ENCODE measurements around the gene SLC7A5. TPM values are rescaled to one million over a fixed set of nuclear protein-coding genes. Genes with fewer than 3 reads are reported as not detected.
"Not testable (repeated sequence)": the region's sequence is repeated elsewhere in the genome, so short reads cannot be mapped to it uniquely, and the experiment has no call there.

SLC7A5 gene
- total RNA-seq, 1 experiment from 2014 or later = 24.5 TPM

DNA sequence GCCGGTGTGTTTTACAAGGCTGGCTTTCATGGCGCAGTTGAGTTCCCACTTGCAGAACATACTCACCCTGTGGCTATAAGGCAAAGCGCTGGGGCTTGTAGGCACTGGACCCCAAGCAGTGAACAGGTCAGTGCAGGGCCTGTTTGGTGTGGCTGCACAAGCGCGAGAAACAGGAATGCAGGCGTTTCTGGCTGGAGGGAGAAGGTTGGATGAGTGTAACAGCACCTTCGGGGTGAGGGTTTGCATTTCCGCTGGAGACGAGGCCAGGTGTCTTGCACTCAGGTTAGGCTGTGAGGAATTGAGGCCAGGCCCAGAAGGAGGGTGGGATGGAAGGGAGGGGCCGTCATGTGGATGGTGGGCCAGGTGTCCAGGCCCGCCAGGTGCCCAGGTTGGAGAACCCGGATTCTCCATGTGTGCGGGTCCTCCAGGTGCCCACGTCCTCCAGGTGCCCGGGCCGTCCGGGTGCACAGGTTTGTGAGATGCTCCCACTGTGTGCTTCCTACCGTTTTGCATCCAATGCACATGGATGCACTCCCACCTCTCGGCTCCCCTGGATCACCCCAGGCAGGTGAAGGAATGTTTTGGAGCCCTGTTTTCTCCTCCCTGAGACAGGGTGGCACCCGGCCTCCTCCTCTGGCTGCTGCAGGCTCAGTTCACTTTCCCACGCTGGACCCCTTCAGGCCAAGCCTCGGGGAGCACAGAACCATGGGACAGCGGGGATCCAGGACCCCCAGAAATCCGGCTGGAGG lies 46.0 kb downstream of the SLC7A5 start:
- DNase-seq (ENCODE audit: low read depth) = no peak

DNA sequence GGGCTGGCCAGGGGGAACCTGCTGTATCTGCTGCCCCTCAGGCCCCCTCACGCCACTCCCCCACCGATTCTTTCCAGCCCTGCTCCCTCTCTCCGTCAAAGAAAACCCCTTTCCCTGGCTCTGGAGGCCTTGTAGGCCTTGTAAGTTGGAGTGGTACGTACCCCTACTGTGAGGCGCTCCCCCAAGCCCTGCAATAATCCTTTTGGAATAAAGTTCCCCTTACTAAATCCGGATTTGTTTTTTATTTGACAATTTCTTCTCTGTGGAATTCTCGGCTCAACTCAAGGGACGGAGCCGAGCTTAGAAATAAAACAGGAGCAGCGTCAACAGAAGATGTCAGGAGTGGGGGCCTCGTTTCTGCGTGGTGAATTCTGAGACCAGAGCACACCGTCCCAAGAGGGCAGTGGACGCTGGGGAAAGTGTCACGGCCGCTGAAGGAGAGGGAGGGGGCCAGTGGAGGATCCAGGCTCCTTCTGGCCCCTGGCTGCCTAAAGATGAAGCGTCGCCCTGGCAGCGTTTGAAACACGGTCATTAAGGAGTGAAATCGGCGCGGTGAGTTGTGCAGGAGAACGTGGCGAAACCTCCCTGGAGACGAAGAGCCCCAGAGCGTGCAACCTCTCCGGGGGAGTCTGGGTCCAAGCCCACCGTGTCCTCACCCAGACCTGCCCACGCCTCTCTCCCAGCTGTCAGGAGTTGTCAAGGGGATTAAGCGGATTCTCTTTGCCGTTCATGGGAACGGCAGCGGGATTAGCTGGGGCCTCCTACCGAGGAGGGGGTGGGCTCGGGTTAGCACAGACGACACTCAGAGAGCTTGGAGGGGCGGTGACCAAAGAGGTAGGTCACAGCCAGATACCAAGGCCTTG lies 47.0 kb downstream of the SLC7A5 start:
- no peak for DNase-seq (ENCODE audit: low read depth)

DNA sequence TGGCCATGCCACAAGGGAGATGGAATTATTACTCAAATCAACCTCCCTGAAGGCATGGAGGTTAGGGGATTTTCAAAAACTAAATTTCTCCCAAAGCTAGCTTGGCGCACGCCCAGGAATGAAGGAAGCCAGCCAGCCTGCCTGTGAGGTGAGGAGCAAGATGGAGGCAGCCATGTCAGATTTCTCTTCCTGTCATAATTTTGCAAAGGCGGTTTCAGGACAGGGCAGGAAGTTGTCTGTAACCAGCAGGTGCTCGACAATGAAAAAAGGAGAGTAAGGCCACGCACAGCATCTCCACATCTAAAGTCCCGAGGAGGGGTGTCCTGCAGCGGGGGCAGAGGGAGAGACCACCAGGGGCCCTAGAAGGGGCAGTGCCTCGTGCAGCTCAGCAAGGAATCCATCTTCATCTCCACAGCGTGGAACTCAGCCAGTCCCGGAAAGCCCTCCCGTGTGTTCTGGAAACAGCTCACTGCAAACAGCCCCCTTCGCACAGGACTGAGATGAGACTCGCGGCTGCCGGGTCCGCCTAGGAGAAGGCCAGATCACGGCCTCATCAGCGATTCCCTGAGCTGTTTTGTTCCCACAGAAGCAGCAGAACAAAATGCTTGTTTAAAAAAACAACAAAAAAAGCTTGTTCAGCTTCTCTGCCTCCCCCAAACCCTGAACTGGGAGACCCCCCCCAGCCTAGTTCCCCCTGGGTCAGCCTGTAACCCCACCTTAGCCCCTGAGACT lies 47.8 kb downstream of the SLC7A5 start:
- DNase-seq (ENCODE audit: low read depth) = no peak

DNA sequence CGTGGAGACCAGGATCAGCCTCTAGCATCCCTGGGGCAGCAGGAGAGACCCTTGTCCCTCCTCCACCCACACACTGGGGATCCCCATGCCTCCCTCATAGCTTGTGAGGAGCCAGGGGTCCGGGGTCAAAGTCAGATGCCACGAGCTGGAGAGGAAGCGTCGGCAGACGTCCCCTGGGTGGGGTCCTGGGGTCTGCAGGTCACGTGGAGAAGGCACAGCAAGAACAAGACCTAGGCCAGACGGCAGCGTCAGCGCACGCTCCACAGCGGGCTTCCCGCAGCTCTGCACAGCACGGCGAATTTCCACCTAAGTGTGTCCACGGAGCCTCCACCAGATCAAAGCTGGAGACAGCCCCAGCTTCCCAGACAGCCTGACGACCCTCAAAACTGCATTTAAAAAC lies 49.3 kb downstream of the SLC7A5 start:
- no peak for DNase-seq (ENCODE audit: low read depth)

DNA sequence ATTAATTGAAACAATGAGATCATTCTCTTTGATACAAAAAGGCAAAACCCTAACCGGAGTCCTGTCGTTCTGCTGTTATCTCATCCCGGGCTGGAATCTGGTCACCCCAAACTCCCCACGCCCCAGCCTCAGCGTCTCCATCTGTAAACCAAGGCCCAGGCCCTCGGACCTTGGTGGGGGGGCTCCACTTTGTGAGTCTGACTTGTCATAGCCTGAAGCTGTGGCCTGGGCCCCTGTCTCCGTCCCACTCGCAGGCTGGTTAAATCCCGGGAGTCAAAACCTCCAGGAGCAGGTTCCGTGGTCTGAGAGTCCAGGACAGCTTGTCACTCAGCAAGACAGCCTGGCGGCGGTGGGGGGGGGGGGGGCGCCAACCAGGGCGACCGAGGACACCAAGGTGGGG lies 50.0 kb downstream of the SLC7A5 start:
- DNase-seq (ENCODE audit: low read depth) = no peak

DNA sequence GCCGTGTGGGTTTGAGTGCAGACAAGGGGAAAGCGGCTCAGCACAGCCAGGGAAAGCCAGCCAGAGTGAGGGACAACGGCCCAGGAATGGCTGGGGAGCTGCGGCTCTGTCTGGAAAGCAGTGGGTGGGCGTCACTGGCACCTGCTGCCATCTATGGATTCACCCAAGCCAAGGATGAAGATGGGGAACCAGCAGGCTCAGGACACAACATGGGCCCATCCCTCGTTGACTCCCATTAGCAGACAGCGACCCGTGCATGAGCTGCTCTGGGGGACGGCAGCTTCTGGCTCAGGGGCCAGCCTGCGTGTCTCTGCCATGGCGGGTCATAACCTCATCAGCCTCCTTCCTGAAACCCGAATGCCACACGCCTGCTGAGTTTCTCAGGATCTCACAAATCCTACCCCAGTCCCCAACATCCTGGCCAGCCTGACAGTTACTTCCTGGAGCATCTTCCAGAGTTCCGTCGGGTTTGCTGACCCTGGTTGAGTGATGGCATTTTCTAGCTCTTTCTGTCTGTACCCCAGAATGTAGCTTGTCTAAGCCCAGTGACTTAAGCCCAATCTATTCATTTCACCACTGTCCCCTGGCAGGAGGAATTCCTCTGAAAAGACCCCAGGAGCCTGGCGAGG lies 50.7 kb downstream of the SLC7A5 start:
- DNase-seq (ENCODE audit: low read depth) = no peak

DNA sequence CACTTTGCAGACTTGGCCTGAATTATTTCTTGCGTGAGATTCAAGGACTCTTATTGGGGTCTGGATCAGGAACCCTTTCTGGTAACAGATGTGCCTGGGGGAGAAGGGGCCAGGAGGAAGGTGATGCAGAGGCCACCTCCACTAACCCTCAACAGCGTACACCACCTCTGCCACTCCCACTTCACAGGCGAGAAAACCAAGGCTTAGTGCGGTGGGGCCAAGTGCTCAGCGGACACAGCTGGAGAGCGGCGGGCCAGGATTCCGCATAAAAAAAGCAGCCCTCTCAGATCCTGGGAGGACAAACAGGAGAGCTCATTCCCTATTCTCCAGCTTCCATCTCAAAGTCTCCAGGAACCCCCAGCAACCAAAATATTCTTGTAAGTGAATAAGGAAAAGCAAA lies 51.4 kb downstream of the SLC7A5 start:
- DNase-seq (ENCODE audit: low read depth) = no peak

DNA sequence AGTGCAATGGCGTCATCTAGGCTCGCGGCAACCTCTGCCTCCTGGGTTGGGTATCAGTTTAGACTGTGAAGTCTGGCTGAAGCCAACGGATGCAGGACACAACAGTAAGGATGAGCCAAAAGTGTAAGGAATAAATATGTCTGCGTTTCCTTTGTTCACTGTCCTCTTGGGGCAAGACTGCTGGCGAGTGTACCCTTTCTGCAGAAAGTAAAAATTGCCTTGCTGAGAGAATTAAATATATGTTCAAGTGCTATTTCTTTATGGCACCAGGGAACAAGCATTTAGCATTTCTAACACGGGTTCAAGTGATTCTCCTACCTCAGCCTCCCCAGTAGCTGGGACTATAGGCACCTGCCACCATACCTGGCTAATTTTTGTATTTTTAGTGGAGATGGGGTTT lies 51.9 kb downstream of the SLC7A5 start:
- DNase-seq (ENCODE audit: low read depth) = not testable (repeated sequence)

DNA sequence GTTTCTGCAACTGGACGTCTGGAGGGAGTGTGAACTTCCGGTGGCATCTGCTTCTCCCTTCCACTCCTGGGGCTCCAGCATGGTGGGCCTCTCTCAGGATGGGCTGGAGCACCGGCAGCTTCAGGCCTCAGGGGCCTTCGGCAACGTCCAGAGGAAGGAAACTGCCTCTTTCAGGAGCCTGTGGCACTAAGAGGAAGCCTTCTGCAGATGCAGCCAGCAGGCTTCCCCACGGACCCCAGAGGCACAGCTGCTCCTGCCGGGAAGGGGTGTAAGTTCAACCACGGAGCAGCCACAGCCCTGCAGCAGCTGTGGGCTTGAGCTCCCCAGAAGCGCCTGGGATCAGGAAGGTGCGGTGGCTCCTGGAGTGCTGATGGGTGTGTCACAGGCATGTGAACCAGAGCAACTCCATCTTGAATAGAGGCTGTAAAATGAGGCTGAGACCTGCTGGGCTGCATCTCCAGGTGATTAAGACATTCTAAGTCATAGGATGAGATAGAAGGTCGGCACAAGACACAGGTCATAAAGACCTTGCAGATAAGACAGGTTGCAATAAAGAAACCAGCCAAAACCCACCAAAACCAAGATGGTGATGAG lies 52.7 kb downstream of the SLC7A5 start:
- DNase-seq (ENCODE audit: low read depth) = peak; percentile 24

DNA sequence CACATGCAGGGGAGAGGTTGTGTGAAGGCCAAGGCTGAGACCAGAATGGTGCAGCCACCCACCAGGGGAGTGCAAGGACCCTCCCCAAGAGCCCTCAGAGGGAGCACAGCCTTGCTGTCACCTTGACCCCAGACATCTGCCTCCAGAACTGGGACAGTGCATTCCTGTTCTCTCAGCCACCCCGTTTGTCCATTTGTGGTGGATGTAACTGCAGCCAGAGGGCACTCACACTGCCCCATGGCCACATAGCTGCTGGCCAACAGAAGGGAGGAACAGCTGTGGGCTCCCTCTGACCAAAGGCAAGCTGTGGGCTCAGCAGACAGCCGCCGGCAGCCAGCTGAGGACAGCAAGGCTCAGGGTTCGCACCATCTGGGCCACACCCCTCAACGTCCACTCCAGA lies 53.7 kb downstream of the SLC7A5 start:
- DNase-seq (ENCODE audit: low read depth) = peak; percentile 64

DNA sequence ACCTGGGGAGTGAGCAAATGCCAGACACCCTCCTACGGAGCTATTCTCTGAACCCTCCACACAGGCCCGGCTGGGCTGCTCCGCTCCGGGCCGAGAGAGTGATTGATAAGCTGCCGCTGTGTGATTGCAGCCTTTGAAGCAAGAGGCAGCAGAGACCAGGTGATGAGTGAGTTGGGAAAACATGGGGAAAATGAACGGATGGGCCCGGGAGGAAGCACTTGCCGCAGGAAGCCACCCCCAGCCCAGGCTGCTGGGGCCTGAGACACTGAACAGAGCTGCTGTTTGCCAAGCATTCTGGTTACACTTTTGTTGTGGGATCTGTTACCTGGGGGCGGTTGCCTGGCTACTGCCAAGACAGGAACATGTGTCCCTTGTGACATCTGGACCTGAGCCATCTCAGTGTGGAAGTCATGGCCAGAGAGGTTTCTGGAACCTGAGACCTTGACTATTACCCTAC lies 57.1 kb downstream of the SLC7A5 start:
- DNase-seq (ENCODE audit: low read depth) = no peak

DNA sequence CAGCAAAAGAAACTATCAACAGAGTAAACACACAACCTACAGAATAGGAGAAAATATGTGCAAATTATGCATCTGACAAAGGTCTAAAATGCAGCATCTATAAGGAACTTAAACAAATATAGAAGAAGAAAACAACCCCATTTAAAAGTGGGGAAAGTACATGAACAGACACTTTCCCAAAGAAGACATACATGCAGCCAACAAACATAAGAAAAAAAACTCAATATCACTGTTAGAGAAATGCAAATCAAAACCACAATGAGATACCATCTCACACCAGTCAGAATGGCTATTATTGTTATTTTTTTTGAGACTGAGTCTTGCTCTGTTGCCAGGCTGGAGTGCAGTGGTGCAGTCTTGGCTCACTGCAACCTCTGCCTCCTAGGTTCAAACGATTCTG lies 57.9 kb downstream of the SLC7A5 start:
- not testable (repeated sequence) for DNase-seq (ENCODE audit: low read depth)

DNA sequence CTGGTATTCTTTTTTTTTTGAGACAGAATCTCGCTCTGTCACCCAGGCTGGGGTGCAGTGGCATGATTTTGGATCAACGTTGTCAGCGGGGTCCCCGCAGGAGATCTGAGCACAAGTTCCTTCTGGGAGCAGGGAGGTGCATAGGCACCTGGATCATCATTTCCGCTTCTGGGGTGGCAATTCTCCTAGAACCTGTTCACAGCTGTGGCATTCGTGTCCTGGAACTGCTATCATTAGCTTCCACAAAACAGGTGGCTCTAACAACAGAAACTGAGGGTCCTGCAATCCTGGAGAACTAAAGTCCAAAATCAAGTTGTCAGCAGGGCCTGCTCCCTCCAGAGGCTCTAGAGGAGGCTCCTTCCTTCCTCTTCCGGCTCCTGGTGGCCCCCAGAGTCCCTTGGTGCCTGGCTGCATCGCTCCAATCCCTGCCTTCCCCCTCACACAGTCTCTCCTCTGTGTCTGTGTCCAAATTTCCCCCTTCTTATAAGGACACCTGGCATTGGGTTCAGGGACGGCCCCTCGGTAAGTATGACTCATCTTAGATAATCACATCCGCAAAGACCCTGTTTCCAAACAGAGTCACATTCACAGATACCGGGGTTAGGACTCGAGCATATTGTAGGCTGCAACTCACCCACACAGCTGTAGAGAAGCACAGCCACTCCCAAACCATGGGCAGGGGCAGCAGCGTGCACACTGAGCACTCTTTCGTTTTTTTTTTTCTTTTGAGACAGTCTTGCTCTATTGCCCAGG lies 60.0 kb downstream of the SLC7A5 start:
- DNase-seq (ENCODE audit: low read depth) = no peak

DNA sequence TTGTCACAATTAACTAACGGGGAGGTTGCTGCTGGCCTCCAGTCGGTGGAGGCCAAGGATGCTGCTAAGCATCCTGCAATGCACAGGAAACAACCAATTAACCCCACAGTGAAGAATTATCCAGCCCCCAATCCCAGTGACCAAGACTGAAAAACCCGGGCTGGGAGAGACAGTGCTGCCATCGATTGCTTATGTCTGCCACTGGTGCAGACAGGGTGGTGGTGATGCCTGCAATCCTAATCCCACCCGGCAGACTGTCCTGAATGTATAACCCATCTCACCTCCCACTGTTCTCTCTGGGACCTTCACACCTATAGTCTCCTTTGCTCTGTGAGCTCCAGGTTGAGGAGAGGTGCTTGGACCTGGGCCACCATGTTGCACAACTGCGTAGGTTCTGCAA lies 61.2 kb downstream of the SLC7A5 start:
- no peak for DNase-seq (ENCODE audit: low read depth)

DNA sequence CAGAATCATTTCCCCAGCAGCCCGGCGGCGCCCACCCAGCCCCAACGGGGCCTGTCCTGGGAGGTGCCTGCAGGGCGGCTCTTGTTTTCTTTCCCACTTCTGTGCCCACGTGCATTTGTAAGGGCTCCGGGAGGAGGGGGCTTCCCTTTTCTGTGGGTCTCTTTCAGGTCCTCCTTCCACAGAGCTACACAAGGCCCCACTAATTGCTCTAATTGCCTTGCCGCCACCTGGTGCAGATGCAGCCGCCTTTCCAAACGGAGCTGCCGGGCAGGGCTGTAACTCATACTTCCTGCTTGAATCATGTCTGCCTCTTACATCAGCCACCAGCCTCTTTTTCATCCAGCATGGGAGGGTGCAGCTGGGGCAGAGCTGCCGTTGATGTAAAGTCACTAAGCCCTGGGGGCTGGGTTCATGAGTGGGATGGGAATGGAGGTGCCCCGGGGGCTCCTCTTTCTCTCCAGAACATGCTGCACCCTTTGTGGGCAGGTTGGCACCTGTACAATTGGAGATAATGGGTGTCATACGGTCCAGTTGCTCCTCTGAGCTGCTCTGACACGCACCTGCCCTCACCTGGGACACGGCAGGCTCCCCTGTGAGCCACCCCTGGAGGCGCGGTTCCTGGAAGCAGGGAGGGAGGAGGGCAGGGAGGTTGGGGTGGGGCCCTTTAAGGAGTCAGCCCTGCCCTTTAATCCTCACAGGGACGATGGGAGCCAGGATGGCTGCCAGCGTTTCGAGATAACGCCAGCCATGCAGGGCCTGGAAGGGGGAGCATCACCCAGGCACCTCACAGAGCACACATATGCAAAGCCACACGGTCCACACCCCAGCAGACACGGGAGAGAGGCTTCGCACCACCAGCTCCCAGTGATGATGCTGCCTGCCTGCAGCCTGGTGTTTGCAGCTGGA lies 62.4 kb downstream of the SLC7A5 start:
- peak; percentile 54 for DNase-seq (ENCODE audit: low read depth)

DNA sequence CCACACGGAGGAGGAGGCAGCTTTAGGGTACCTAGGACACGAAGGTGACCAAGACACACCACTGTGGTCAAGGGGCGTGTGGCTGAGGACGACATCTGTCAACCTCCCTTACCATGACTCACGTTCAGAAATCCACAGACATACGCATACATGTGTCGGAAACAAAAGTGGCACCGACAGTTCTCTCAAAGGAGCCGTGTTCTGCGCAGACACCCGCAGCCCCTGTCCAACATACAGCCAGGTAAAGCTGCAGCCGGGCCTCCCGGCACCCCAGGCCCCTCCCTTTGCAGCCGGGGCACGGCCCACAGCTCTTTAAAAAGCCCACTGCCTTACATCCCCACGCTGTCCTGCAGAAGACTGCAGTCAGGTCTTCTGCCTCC lies 63.1 kb downstream of the SLC7A5 start:
- DNase-seq (ENCODE audit: low read depth) = no peak

DNA sequence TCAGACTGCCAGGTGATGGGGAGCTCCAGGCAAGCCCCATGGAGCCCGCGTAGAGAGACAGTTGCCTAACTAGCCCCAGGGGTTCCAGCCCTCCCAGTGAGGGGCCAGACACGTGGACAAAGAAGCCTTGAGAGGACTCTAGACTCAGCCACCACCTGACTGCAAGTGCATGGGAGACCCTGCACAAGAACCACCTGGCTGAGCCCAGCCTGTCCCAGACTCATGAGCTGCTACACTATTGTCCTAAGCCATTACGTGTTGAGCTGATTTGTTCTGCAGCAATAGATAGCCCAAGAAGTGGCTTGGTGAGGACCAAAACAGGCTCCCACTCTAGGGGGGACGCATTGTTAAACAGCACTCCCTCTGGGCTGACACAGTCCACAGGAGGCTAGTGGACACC lies 65.9 kb downstream of the SLC7A5 start:
- DNase-seq (ENCODE audit: low read depth) = no peak

DNA sequence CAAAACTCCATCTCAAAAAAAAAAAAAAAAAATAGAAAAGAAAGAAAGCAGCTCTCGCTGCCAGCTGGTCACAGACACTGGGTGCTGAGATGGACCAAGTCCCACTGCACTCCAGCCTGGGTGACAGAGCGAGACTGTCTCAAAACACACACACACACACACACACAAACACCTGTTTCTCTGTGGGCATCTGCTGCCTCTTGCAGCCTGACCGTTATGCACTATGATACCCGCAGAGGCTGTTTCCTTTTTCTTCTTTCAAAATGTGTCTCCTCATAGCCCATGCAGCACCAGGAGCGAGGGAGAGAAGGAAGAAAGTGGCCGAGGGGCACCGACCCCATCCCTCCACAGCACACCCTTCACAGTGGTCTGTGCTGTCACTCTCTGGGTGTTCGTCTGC lies 66.6 kb downstream of the SLC7A5 start:
- DNase-seq (ENCODE audit: low read depth) = no peak

DNA sequence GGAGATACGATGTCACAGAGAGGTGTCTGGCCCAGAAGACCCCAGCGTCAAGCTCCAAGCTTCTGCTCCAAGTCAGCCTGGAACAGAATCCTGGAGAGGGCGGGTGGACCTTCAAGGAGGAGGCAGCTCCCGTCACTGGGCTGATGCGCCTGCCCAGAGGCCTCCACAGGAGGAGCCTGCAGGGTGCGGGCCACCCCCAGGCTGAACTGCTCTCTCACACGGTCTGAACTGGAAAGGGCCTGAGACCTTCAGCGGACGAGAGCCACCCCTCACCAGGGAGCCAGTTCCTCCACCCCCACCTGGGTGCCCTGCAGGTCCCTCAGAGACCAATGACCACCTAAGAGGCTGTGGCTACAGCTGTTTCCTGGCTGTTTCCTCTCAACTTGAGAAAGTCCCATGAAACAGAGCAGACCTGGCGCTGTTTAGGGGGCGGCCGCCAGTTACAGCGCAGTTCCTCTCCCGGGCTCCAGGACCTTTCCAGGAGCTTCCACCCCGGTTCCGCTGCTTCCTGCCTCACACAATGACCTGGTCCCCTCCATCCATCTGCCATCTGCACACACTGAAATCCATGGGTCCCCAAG lies 67.5 kb downstream of the SLC7A5 start:
- DNase-seq (ENCODE audit: low read depth) = no peak
